H9 (cell line): ENCODE results near the gene CD300H. TPM values are rescaled to one million over a fixed set of nuclear protein-coding genes. Genes with fewer than 3 reads are reported as not detected.

Source experiments
- DNase-seq: peaks from one replicate; pipeline ENCODE4 v3.0.0-alpha.2; 2017
- H2AFZ ChIP-seq: one replicate; pipeline ENCODE4 v1.6.1; 2013; ENCODE audit warnings: mild to moderate bottlenecking, low read length, control low read depth, moderate library complexity
- H2AK5ac ChIP-seq: 2 replicates; pipeline ENCODE4 v1.6.1; 2013; ENCODE audit warnings: low read length, control low read depth, mixed read lengths; ENCODE audit not compliant: insufficient read length
- H2BK120ac ChIP-seq: one replicate; pipeline ENCODE4 v1.6.1; 2013; ENCODE audit warnings: low read depth, mild to moderate bottlenecking, low read length, control low read depth, inconsistent platforms; ENCODE audit not compliant: poor library complexity, severe bottlenecking
- H2BK12ac ChIP-seq: 2 replicates; pipeline ENCODE4 v1.6.1; 2013; ENCODE audit warnings: low read length, control low read depth, mixed read lengths, low read depth; ENCODE audit not compliant: insufficient read length
- H2BK15ac ChIP-seq: 2 replicates; pipeline ENCODE4 v1.6.1; 2013; ENCODE audit warnings: low read depth, low read length, control low read depth
- H2BK20ac ChIP-seq: one replicate; pipeline ENCODE4 v1.6.1; 2013; ENCODE audit warnings: low read depth, mild to moderate bottlenecking, low read length, control low read depth, inconsistent platforms; ENCODE audit not compliant: poor library complexity, severe bottlenecking
- H2BK5ac ChIP-seq: 2 replicates; pipeline ENCODE4 v1.6.1; 2013; ENCODE audit warnings: low read length, control low read depth, mixed read lengths; ENCODE audit not compliant: insufficient read length
- H3K14ac ChIP-seq: 2 replicates; pipeline ENCODE4 v1.6.1; 2013; ENCODE audit warnings: low read length, control low read depth; ENCODE audit not compliant: insufficient read depth
- H3K18ac ChIP-seq: 2 replicates; pipeline ENCODE4 v1.6.1; 2013; ENCODE audit warnings: low read depth, mild to moderate bottlenecking, mixed read lengths, low read length, control low read depth; ENCODE audit not compliant: insufficient read length
- H3K23ac ChIP-seq: 2 replicates; pipeline ENCODE4 v1.6.1; 2013; ENCODE audit warnings: low read length, control low read depth, mixed read lengths, low read depth; ENCODE audit not compliant: insufficient read length
- H3K23me2 ChIP-seq: 2 replicates; pipeline ENCODE4 v1.6.1; 2013; ENCODE audit warnings: low read depth, mild to moderate bottlenecking, mixed read lengths, low read length, control low read depth; ENCODE audit not compliant: insufficient read length, poor library complexity, severe bottlenecking
- H3K27ac ChIP-seq: 2 replicates; pipeline ENCODE4 v1.5.1; 2013; ENCODE audit warnings: low read length, control low read depth, mixed read lengths, low read depth; ENCODE audit not compliant: insufficient read length
- H3K27me3 ChIP-seq: 2 replicates; pipeline ENCODE4 v1.6.1; 2013; ENCODE audit warnings: low read length, control low read depth, inconsistent platforms; ENCODE audit not compliant: insufficient read depth
- H3K4ac ChIP-seq: 2 replicates; pipeline ENCODE4 v1.6.1; 2013; ENCODE audit warnings: low read depth, mild to moderate bottlenecking, control low read depth, inconsistent platforms, low read length, moderate library complexity
- H3K4me1 ChIP-seq: 2 replicates; pipeline ENCODE4 v1.6.1; 2013; ENCODE audit warnings: low read length, control low read depth, inconsistent platforms; ENCODE audit not compliant: insufficient read depth
- H3K4me2 ChIP-seq: 2 replicates; pipeline ENCODE4 v1.6.1; 2013; ENCODE audit warnings: low read length, control low read depth, mixed read lengths; ENCODE audit not compliant: insufficient read length, insufficient read depth
- H3K56ac ChIP-seq: 2 replicates; pipeline ENCODE4 v1.6.1; 2013; ENCODE audit warnings: low read depth, mild to moderate bottlenecking, mixed read lengths, low read length, control low read depth; ENCODE audit not compliant: insufficient read length
- H3K79me1 ChIP-seq: 2 replicates; pipeline ENCODE4 v1.6.1; 2013; ENCODE audit warnings: low read depth, mild to moderate bottlenecking, moderate library complexity, low read length, control low read depth, inconsistent platforms; ENCODE audit not compliant: insufficient read depth, poor library complexity, severe bottlenecking
- H3K79me2 ChIP-seq: 2 replicates; pipeline ENCODE4 v1.6.1; 2013; ENCODE audit warnings: low read length, control low read depth, inconsistent platforms; ENCODE audit not compliant: insufficient read depth
- H3K9ac ChIP-seq: 2 replicates; pipeline ENCODE4 v1.6.1; 2013; ENCODE audit warnings: low read length, control low read depth, mixed read lengths; ENCODE audit not compliant: insufficient read length; ENCODE audit errors: extremely low read depth
- H3K9me3 ChIP-seq: one replicate; pipeline ENCODE4 v1.6.1; 2013; ENCODE audit warnings: low read depth, low read length, inconsistent platforms; ENCODE audit not compliant: control insufficient read depth
- H3T11ph ChIP-seq: one replicate; pipeline ENCODE4 v1.6.1; 2013; ENCODE audit warnings: mild to moderate bottlenecking, low read length, control low read depth, inconsistent platforms
- H4K20me1 ChIP-seq: one replicate; pipeline ENCODE4 v1.6.1; 2013; ENCODE audit not compliant: control insufficient read depth, insufficient read length, insufficient read depth
- H4K5ac ChIP-seq: 2 replicates; pipeline ENCODE4 v1.6.1; 2013; ENCODE audit warnings: low read depth, mild to moderate bottlenecking, mixed read lengths, low read length, control low read depth; ENCODE audit not compliant: insufficient read length
- H4K8ac ChIP-seq: replicated peaks from 2 replicates; pipeline ENCODE4 v1.6.1; 2013; ENCODE audit warnings: low read length, control low read depth, mixed read lengths, low read depth; ENCODE audit not compliant: insufficient read length
- H4K91ac ChIP-seq: 2 replicates; pipeline ENCODE4 v1.6.1; 2013; ENCODE audit warnings: low read depth, mild to moderate bottlenecking, moderate library complexity, mixed read lengths, low read length, control low read depth; ENCODE audit not compliant: insufficient read length
- H3K27ac Mint-ChIP-seq, 3 experiments: 2 replicates in 2 of 3; 3 replicates in 1 of 3; pipeline ENCODE4 v1.8.0; 2020 to 2021; ENCODE audit warnings: mixed read lengths in 3 of 3, mild to moderate bottlenecking in 1 of 3, moderate library complexity in 1 of 3
- H3K27me3 Mint-ChIP-seq: 2 replicates; pipeline ENCODE4 v1.8.0; 2021; ENCODE audit warnings: low read depth, mild to moderate bottlenecking, moderate library complexity, mixed read lengths
- H3K36me3 Mint-ChIP-seq, 3 experiments: 2 replicates in 2 of 3; 3 replicates in 1 of 3; pipeline ENCODE4 v1.8.0; 2020 to 2021; ENCODE audit warnings: low read depth in 3 of 3, mixed read lengths in 3 of 3; ENCODE audit not compliant: insufficient read depth in 1 of 3
- H3K4me1 Mint-ChIP-seq, 2 experiments: 2 replicates each; pipeline ENCODE4 v1.8.0; 2020; ENCODE audit warnings: mixed read lengths in 2 of 2
- H3K4me3 Mint-ChIP-seq, 2 experiments: 2 replicates in 1 of 2; 3 replicates in 1 of 2; pipeline ENCODE4 v1.8.0; 2020 to 2021; ENCODE audit warnings: mild to moderate bottlenecking in 2 of 2, mixed read lengths in 2 of 2, moderate library complexity in 1 of 2
- H3K9me3 Mint-ChIP-seq, 2 experiments: 2 replicates in 1 of 2; 3 replicates in 1 of 2; pipeline ENCODE4 v1.8.0; 2020; ENCODE audit warnings: mild to moderate bottlenecking in 2 of 2, mixed read lengths in 2 of 2, moderate library complexity in 1 of 2
- CTCF ChIP-seq: fragments of 200-600 bp; sonication (generic); conservative IDR thresholded peaks from 3 replicates; pipeline ENCODE4 v1.8.0; 2021; ENCODE audit warnings: antibody characterized with exemption, mild to moderate bottlenecking
- WGBS: extraction: QIAGEN DNeasy Blood & Tissue Kit; methylation state at CpG from one replicate; pipeline ENCODE4 v1.1.7; 2013; ENCODE audit warnings: missing lambda C conversion rate, low lambda C conversion rate, mixed read lengths; ENCODE audit not compliant: insufficient read length; ENCODE audit errors: extremely low coverage; 5-methylcytosine and 5-hydroxymethylcytosine counted together
- total RNA-seq: library from RNA; stranded (reverse); gene quantifications from 2 replicates; pipeline ENCODE4 v1.2.1, GENCODE V29; 2021

CD300H gene
- total RNA-seq, 1 experiment from 2014 or later: not detected

- Mint-ChIP-seq H3K4me1 (no peaks in the 10 kb centered on the region), H3K9me3 (peaks cover 0 to 6% of the 10 kb centered on the region in 2 experiments; a peak in 4 of 5 replicates), H3K4me3 (no peak overlapping the region), H3K36me3 (no peaks in the 10 kb centered on the region; a peak in 1 of 7 replicates), H3K27me3 (peaks cover 72% of the 10 kb centered on the region), H3K27ac (no peak overlapping the region)
- Histone ChIP-seq H4K5ac (no peak overlapping the region), H3K27ac (no peak overlapping the region), H3K23me2 (no peaks in the 10 kb centered on the region), H3K56ac (no peak overlapping the region), H3K14ac (no peak overlapping the region), H2BK15ac (no peak overlapping the region), H2AK5ac (no peak overlapping the region), H3K18ac (no peak overlapping the region), H3K79me2 (no peaks in the 10 kb centered on the region), H2BK120ac (no peak overlapping the region), H4K91ac (no peak overlapping the region), H2AFZ (no peak overlapping the region), H2BK20ac (no peak overlapping the region), H3K27me3 (no peaks in the 10 kb centered on the region), H3K9me3 (no peaks in the 10 kb centered on the region), H4K8ac (no peak overlapping the region), H3T11ph (no peak overlapping the region), H2BK12ac (no peak overlapping the region), H3K9ac (no peak overlapping the region), H3K23ac (no peak overlapping the region), H3K4me2 (no peak overlapping the region), H3K79me1 (no peaks in the 10 kb centered on the region), H3K4me1 (no peaks in the 10 kb centered on the region), H3K4ac (no peak overlapping the region), H2BK5ac (no peak overlapping the region), H4K20me1 (no peaks in the 10 kb centered on the region)
- TF ChIP-seq CTCF: no peak
- no CpG with 5 or more reads among the region's 1 CpG for WGBS
- DNase-seq: no peak
Measured at GRCh38 chr17:74525465-74525725, 41.9 kb downstream of the CD300H start.
